ENCODE results near the gene PTPN5.

- TF ChIP-seq, protein P1, sequence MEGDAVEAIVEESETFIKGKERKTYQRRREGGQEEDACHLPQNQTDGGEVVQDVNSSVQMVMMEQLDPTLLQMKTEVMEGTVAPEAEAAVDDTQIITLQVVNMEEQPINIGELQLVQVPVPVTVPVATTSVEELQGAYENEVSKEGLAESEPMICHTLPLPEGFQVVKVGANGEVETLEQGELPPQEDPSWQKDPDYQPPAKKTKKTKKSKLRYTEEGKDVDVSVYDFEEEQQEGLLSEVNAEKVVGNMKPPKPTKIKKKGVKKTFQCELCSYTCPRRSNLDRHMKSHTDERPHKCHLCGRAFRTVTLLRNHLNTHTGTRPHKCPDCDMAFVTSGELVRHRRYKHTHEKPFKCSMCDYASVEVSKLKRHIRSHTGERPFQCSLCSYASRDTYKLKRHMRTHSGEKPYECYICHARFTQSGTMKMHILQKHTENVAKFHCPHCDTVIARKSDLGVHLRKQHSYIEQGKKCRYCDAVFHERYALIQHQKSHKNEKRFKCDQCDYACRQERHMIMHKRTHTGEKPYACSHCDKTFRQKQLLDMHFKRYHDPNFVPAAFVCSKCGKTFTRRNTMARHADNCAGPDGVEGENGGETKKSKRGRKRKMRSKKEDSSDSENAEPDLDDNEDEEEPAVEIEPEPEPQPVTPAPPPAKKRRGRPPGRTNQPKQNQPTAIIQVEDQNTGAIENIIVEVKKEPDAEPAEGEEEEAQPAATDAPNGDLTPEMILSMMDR (IDR thresholded peaks at IDR 0.05) = no peak
- TF ChIP-seq POLR2AphosphoS5 (IDR thresholded peaks at IDR 0.05) = no peak
Measured at GRCh38 chr11:18745251-18745650, 46.3 kb downstream of the PTPN5 start.

Measured in prostate gland (tissue), 2 donors.